ENCODE results near the gene ATAD2B. TPM values are rescaled to one million over a fixed set of nuclear protein-coding genes. Genes with fewer than 3 reads are reported as not detected.

The ATAD2B gene
- total and polyA plus RNA-seq, 2 donors (not counting 1 experiment from before 2014, with no cell fraction given), result 3.6 to 11.4 TPM

GRCh38 chr2:23871206-23871605, 55.7 kb downstream of the ATAD2B start:
- Histone ChIP-seq H3K4me2 (ENCODE audit: extremely low read depth, insufficient read depth, low read length) (no peak overlapping the region), H3K9me3 (ENCODE audit: control insufficient read depth, insufficient read depth, low read depth, low read length) (no peaks in the 10 kb centered on the region), H3K27ac (ENCODE audit: insufficient read depth, low read length) (no peak overlapping the region), H3K36me3 (ENCODE audit: control insufficient read depth, insufficient read depth, low read length) (peaks cover 1% of the 10 kb centered on the region), H3K9ac (ENCODE audit: insufficient read depth, low read length) (no peak overlapping the region), H3K79me2 (ENCODE audit: control insufficient read depth, insufficient read depth, low read length) (no peaks in the 10 kb centered on the region), H3K4me1 (ENCODE audit: control insufficient read depth, extremely low read depth, insufficient read depth, low read length) (no peaks in the 10 kb centered on the region), H3K27me3 (ENCODE audit: control insufficient read depth, insufficient read depth, low read length) (no peaks in the 10 kb centered on the region), H2AFZ (ENCODE audit: low read length) (no peak overlapping the region), H3K4me3 (replicated peaks in 1 of 4; ENCODE audit: control extremely low read depth in 1 of 4, insufficient read depth in 1 of 4, low read depth in 3 of 4, low read length in 4 of 4) (no peak overlapping the region), H4K20me1 (ENCODE audit: control insufficient read depth, extremely low read depth, insufficient read depth, low read length) (no peaks in the 10 kb centered on the region)
- TF ChIP-seq EZH2 (IDR thresholded peaks at IDR 0.05; ENCODE audit: low read length, missing control alignments) (no peak), CTCF (conservative IDR thresholded peaks at IDR 0.05 in 1 of 2, IDR thresholded peaks at IDR 0.05 in 1 of 2; ENCODE audit: low read depth in 1 of 2, low read length in 2 of 2) (no peak)
- no peak for DNase-seq (ENCODE audit: low read depth in 2 of 2)

GRCh38 chr2:23867449-23867848, 59.5 kb downstream of the ATAD2B start:
- Histone ChIP-seq H3K27ac (ENCODE audit: insufficient read depth, low read length) (no peak overlapping the region), H3K4me2 (ENCODE audit: extremely low read depth, insufficient read depth, low read length) (no peak overlapping the region), H4K20me1 (ENCODE audit: control insufficient read depth, extremely low read depth, insufficient read depth, low read length) (no peaks in the 10 kb centered on the region), H3K36me3 (ENCODE audit: control insufficient read depth, insufficient read depth, low read length) (peaks cover 1% of the 10 kb centered on the region), H2AFZ (ENCODE audit: low read length) (no peak overlapping the region), H3K79me2 (ENCODE audit: control insufficient read depth, insufficient read depth, low read length) (no peaks in the 10 kb centered on the region), H3K4me1 (ENCODE audit: control insufficient read depth, extremely low read depth, insufficient read depth, low read length) (no peaks in the 10 kb centered on the region), H3K27me3 (ENCODE audit: control insufficient read depth, insufficient read depth, low read length) (no peaks in the 10 kb centered on the region), H3K9ac (ENCODE audit: insufficient read depth, low read length) (no peak overlapping the region), H3K9me3 (ENCODE audit: control insufficient read depth, insufficient read depth, low read depth, low read length) (no peaks in the 10 kb centered on the region), H3K4me3 (replicated peaks in 1 of 4; ENCODE audit: control extremely low read depth in 1 of 4, insufficient read depth in 1 of 4, low read depth in 3 of 4, low read length in 4 of 4) (no peak overlapping the region)
- TF ChIP-seq CTCF (conservative IDR thresholded peaks at IDR 0.05 in 1 of 2, IDR thresholded peaks at IDR 0.05 in 1 of 2; ENCODE audit: low read depth in 1 of 2, low read length in 2 of 2), result no peak
- no peak for TF ChIP-seq EZH2 (IDR thresholded peaks at IDR 0.05; ENCODE audit: low read length, missing control alignments)
- no peak for DNase-seq (ENCODE audit: low read depth in 2 of 2)

- no peaks in the 10 kb centered on the region for H3K36me3 ChIP-seq (ENCODE audit: control insufficient read depth, insufficient read depth, low read length)
- no peak for TF ChIP-seq EZH2 (IDR thresholded peaks at IDR 0.05; ENCODE audit: low read length, missing control alignments)
Measured at GRCh38 chr2:23862716-23863426, 64.1 kb downstream of the ATAD2B start.

More at GRCh38 chr2:23862716-23863426, 64.1 kb downstream of the ATAD2B start:
- no peak for DNase-seq (ENCODE audit: low read depth in 2 of 2)
- no peaks in the 10 kb centered on the region for H4K20me1 ChIP-seq (ENCODE audit: control insufficient read depth, extremely low read depth, insufficient read depth, low read length)
- no peaks in the 10 kb centered on the region for H3K27me3 ChIP-seq (ENCODE audit: control insufficient read depth, insufficient read depth, low read length)
- H2AFZ ChIP-seq (ENCODE audit: low read length), result no peak overlapping the region
- H3K9me3 ChIP-seq (ENCODE audit: control insufficient read depth, insufficient read depth, low read depth, low read length), result no peaks in the 10 kb centered on the region
- H3K4me3 ChIP-seq (replicated peaks in 1 of 4; ENCODE audit: control extremely low read depth in 1 of 4, insufficient read depth in 1 of 4, low read depth in 3 of 4, low read length in 4 of 4), result no peak overlapping the region
- H3K27ac ChIP-seq (ENCODE audit: insufficient read depth, low read length), result no peak overlapping the region
- no peaks in the 10 kb centered on the region for H3K4me1 ChIP-seq (ENCODE audit: control insufficient read depth, extremely low read depth, insufficient read depth, low read length)
- no peak overlapping the region for H3K9ac ChIP-seq (ENCODE audit: insufficient read depth, low read length)
- no peaks in the 10 kb centered on the region for H3K79me2 ChIP-seq (ENCODE audit: control insufficient read depth, insufficient read depth, low read length)
- H3K4me2 ChIP-seq (ENCODE audit: extremely low read depth, insufficient read depth, low read length), result no peak overlapping the region

Data from fibroblast of lung (primary cell).